Measurements from ENCODE around the gene PMFBP1.
A peak's percentile ranks its signal among the peaks of the same experiment; 100 is the strongest.

Gene PMFBP1

DNA sequence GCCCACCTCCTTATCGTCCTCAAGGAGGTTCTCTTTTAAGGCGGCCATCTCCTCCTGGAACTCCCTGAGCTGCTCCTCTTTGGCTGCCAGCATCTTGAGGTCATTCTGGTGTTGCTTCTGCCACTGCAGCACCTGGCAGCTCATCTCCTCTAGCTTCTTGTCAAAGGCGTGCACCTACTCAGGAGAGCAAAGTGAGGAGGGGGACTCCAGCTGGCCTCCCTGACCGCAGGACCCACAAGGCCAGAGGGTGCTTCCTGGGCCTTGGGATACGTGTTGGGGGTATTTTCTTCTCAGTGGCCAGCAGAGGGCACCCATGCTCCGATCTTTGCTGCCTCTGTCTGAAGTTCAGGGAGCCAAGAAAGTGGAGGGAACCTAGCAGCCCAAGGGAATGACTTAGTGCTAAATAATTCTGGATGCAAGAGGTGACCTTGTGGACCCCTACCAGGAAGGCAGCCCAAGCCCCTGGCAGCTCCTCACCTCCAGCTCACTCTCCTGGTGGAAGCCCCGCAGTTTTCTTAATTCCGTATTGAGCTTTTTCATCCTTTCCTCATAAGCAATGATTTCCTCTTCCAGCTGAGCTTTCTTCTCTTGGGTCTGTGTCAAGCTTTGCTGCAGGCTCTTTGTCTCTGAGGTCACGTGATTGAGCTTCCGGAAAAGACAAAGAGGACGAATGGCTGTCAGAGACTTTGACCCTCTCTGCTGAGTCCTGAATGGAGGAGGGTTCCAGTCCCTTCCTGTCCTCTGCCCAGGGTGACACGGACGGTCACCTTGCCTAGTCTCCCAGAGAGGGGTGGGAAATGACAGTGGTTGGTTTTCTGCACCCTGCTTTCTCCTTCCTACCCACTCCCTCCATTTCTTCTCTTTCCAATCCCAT lies 47.0 kb downstream of the PMFBP1 start:
- FAIRE-seq, result no peak
- TF ChIP-seq, protein P1, sequence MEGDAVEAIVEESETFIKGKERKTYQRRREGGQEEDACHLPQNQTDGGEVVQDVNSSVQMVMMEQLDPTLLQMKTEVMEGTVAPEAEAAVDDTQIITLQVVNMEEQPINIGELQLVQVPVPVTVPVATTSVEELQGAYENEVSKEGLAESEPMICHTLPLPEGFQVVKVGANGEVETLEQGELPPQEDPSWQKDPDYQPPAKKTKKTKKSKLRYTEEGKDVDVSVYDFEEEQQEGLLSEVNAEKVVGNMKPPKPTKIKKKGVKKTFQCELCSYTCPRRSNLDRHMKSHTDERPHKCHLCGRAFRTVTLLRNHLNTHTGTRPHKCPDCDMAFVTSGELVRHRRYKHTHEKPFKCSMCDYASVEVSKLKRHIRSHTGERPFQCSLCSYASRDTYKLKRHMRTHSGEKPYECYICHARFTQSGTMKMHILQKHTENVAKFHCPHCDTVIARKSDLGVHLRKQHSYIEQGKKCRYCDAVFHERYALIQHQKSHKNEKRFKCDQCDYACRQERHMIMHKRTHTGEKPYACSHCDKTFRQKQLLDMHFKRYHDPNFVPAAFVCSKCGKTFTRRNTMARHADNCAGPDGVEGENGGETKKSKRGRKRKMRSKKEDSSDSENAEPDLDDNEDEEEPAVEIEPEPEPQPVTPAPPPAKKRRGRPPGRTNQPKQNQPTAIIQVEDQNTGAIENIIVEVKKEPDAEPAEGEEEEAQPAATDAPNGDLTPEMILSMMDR (IDR thresholded peaks at IDR 0.05; ENCODE audit: insufficient read depth, missing control alignments), result peak; percentile 84

DNA sequence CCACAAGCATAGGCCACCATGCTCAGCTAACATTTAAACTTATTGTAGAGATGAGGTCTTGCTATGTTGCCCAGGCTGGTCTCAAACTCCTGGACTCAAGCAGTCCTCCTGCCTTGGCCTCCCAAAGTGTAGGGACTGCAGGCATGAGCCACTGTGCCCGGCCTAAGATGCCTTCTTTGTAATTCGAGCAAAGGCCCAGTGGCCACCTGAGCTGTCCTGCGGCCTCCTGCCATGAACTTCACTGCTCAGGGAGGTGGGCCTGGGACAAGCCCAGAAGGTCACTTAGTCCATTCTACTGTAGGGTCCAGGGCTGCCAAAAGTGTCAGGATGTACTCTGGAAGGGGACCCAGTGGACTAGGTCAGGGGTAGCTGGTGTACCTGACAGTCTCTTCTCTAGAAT lies 47.8 kb downstream of the PMFBP1 start:
- DNase-seq (ENCODE audit: insufficient read length, low spot score), result no peak
- FAIRE-seq, result no peak
- TF ChIP-seq, protein P1 (IDR thresholded peaks at IDR 0.05; ENCODE audit: insufficient read depth, missing control alignments), result no peak

More for the DNA sequence above, 47.0 kb downstream of the PMFBP1 start:
- DNase-seq (ENCODE audit: insufficient read length, low spot score), result peak; percentile 30

DNA sequence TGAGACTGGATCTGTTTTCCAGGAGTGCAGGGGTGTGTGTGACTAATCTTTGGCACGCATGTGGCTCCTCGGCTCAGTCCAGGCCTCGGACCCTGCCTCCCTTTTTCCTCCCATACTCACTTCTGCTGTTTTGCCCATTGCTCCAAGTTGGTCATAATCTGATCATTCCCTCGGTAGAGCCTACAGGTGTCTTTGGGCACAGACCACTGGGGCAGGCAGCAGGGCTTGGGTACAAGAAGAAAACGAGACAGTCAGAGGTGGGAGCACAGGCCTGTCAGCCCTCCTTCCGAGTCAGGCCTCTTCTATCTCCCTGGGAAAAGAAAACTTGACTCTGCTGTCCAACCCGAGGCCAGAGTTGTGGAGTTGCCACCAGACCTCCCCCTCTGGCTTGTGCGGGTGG lies 48.5 kb downstream of the PMFBP1 start:
- FAIRE-seq (no peak), DNase-seq (ENCODE audit: insufficient read length, low spot score) (no peak)
- TF ChIP-seq, protein P1 (IDR thresholded peaks at IDR 0.05; ENCODE audit: insufficient read depth, missing control alignments), result no peak

DNA sequence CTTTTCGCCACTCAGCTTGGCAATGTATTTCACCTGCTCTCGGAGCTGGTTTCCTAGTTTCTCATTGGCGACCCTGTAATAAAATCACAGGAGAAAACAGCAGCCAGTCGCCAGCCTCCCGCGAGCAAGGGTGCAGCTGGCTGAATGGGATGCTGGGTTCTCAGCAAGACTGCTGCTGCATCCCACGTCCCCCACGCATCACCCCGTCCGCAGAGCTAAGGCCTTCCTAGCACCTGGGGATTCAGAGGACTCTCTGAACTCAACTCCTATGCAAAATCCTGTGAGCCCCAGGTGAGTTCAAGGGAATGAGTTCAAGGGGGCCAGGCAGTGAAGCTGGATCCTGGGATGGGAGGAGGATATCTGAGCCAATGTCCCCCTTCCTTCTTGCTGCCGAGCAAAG lies 49.0 kb downstream of the PMFBP1 start:
- FAIRE-seq (no peak), DNase-seq (ENCODE audit: insufficient read length, low spot score) (no peak)
- TF ChIP-seq, protein P1 (IDR thresholded peaks at IDR 0.05; ENCODE audit: insufficient read depth, missing control alignments), result no peak

DNA sequence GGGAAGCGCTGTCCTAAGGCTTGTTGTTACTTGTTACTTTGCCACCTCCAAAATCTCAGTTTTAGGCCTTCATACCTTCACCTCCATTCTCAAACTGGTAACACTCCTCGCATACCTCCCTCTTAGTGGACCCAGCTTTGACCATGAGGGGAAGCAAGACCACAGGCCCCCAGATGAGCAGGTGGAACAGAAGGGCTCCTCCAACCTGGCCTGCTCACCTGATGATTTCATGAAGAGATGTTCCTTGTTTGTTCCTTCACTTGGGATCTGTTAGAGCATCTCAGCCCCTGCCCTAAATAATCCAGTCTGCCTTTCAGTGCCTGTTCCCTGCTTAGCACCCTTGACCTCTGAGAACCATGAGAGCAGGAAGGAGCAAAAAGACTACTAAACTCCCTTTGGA lies 49.6 kb downstream of the PMFBP1 start:
- DNase-seq (ENCODE audit: insufficient read length, low spot score) (no peak), FAIRE-seq (no peak)
- TF ChIP-seq, protein P1 (IDR thresholded peaks at IDR 0.05; ENCODE audit: insufficient read depth, missing control alignments), result no peak

DNA sequence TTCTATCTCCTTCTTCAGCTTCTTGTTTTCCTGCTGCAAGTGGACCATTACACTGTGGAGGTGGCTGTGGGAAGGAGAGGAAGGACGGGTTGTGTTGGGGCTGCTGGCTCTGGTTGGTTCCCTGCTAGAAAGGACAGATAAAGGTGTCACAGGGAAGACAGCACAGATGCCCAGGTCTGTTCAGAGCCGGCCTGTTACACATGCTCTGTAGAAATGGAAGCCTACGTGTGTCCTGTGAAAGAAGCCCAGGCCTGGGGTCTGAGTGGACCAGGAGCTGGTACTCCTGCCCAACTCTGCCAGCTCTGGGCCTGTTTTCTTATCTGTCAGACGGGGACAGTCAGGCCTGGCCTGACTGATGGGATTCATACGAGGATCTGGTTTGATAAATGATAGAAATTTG lies 51.9 kb downstream of the PMFBP1 start:
- no peak for FAIRE-seq
- TF ChIP-seq, protein P1 (IDR thresholded peaks at IDR 0.05; ENCODE audit: insufficient read depth, missing control alignments), result no peak
- DNase-seq (ENCODE audit: insufficient read length, low spot score), result no peak

DNA sequence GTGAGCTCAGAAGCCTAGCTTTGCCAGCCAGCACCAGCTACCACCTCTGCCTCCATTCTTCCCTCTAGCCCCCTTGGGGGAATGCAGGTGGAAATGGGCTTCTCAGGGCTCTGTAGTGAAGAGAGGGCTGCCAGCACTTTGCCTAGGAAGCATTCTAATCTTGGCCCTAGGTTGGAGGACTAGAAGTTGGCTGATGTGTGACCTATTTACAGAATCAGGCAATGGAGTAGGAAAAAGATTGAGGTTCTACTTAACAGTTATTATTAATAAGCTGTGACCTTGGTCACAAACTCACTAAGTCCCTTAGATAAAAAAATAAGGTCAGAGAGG lies 58.4 kb downstream of the PMFBP1 start:
- TF ChIP-seq, protein P1 (IDR thresholded peaks at IDR 0.05; ENCODE audit: insufficient read depth, missing control alignments), result no peak
- DNase-seq (ENCODE audit: insufficient read length, low spot score), result no peak
- FAIRE-seq, result no peak

Data from D721Med (cell line).